BE2C (cell line): ENCODE measurements around the gene MYO18B.
A peak's percentile ranks its signal among the peaks of the same experiment; 100 is the strongest.

Experiments
- DNase-seq: peaks from one replicate; pipeline ENCODE4 v3.0.0-alpha.2; 2020
- H3K27me3 ChIP-seq: fragments of 250-450 bp; sonication (Bioruptor Pico); 2 replicates; pipeline ENCODE4 v1.5.1; 2020; ENCODE audit warnings: mild to moderate bottlenecking
- H3K36me3 ChIP-seq: fragments of 250-450 bp; sonication (Bioruptor Pico); 2 replicates; pipeline ENCODE4 v1.5.1; 2020; ENCODE audit warnings: mild to moderate bottlenecking
- H3K4me1 ChIP-seq: fragments of 250-450 bp; sonication (Bioruptor Pico); 2 replicates; pipeline ENCODE4 v1.5.1; 2020
- H3K4me3 ChIP-seq: 2 replicates; pipeline ENCODE4 v1.5.1; 2011; ENCODE audit warnings: low read depth, low read length
- H3K9me3 ChIP-seq: fragments of 250-450 bp; sonication (Bioruptor Pico); 2 replicates; pipeline ENCODE4 v1.5.1; 2020
- CTCF ChIP-seq: IDR thresholded peaks from 2 replicates; pipeline ENCODE4 v1.5.1; 2012; ENCODE audit warnings: mild to moderate bottlenecking, low read depth, low read length

The MYO18B gene

GRCh38 chr22:25695146-25695545 is 46.8 kb upstream of the MYO18B start:
- Histone ChIP-seq H3K4me1 (peaks cover 84% of the 10 kb centered on the region), H3K36me3 (peaks cover 71% of the 10 kb centered on the region)
- TF ChIP-seq CTCF: no peak

GRCh38 chr22:25696763-25697162 is 45.2 kb upstream of the MYO18B start:
- peak; percentile 71 for DNase-seq
- TF ChIP-seq CTCF: no peak
- no peaks in the 10 kb centered on the region for H3K27me3 ChIP-seq
- H3K36me3 ChIP-seq: peaks cover 67% of the 10 kb centered on the region
- peak overlapping the region; percentile 23 for H3K4me3 ChIP-seq
- H3K4me1 ChIP-seq: peaks cover 88% of the 10 kb centered on the region
- H3K9me3 ChIP-seq: no peaks in the 10 kb centered on the region

More at GRCh38 chr22:25695146-25695545, 46.8 kb upstream of the MYO18B start:
- Histone ChIP-seq H3K4me3 (no peak overlapping the region), H3K9me3 (no peaks in the 10 kb centered on the region), H3K27me3 (no peaks in the 10 kb centered on the region)
- no peak for DNase-seq

- Histone ChIP-seq H3K4me1 (peaks cover 83% of the 10 kb centered on the region), H3K4me3 (peak overlapping the region; percentile 23), H3K9me3 (no peaks in the 10 kb centered on the region), H3K27me3 (no peaks in the 10 kb centered on the region), H3K36me3 (peaks cover 62% of the 10 kb centered on the region)
- DNase-seq: peak; percentile 65
- no peak for TF ChIP-seq CTCF
These were observed 44.8 kb upstream of the MYO18B start for GRCh38 chr22:25697181-25697664.

GRCh38 chr22:25697978-25698377 is 44.0 kb upstream of the MYO18B start:
- no peak overlapping the region for H3K4me3 ChIP-seq
- no peak for DNase-seq
- H3K4me1 ChIP-seq: peaks cover 82% of the 10 kb centered on the region
- peaks cover 61% of the 10 kb centered on the region for H3K36me3 ChIP-seq
- H3K9me3 ChIP-seq: no peaks in the 10 kb centered on the region
- TF ChIP-seq CTCF: no peak
- no peaks in the 10 kb centered on the region for H3K27me3 ChIP-seq

GRCh38 chr22:25698461-25698860 is 43.5 kb upstream of the MYO18B start:
- peaks cover 81% of the 10 kb centered on the region for H3K4me1 ChIP-seq
- no peak for TF ChIP-seq CTCF
- no peak overlapping the region for H3K4me3 ChIP-seq
- H3K9me3 ChIP-seq: no peaks in the 10 kb centered on the region
- peaks cover 61% of the 10 kb centered on the region for H3K36me3 ChIP-seq
- no peaks in the 10 kb centered on the region for H3K27me3 ChIP-seq
- DNase-seq: no peak

- Histone ChIP-seq H3K27me3 (no peaks in the 10 kb centered on the region), H3K9me3 (no peaks in the 10 kb centered on the region), H3K4me3 (no peak overlapping the region), H3K4me1 (peaks cover 78% of the 10 kb centered on the region), H3K36me3 (peaks cover 63% of the 10 kb centered on the region)
- TF ChIP-seq CTCF: no peak
- DNase-seq: no peak
These were observed 43.0 kb upstream of the MYO18B start for GRCh38 chr22:25698978-25699377.
